K562 (cell line): ENCODE results near the gene LRRC3B.

ENCODE experiments used
- EZH2 ChIP-seq: IDR thresholded peaks from 2 replicates; pipeline ENCODE4 v1.6.1; 2012; ENCODE audit warnings: low read depth, mild to moderate bottlenecking, inconsistent platforms, low read length, borderline replicate concordance
- MYC ChIP-seq, 2 experiments: fragments of 250-450 bp in 1 of 2; sonication (Bioruptor Pico) in 1 of 2; IDR thresholded peaks; 2 replicates each; pipeline versions ENCODE4 v1.5.1 to v1.6.1; 2012 to 2021; ENCODE audit warnings: low read depth in 2 of 2, borderline replicate concordance in 1 of 2, improper control_type of control experiment in 1 of 2, low read length in 1 of 2, mild to moderate bottlenecking in 1 of 2, moderate library complexity in 1 of 2
- NFE2L1 ChIP-seq: fragments of 450-650 bp; IDR thresholded peaks from 2 replicates; pipeline ENCODE4 v1.6.1; 2016; ENCODE audit warnings: missing genetic modification characterization, low read depth, mild to moderate bottlenecking, missing compliant biosample characterization, moderate library complexity, borderline replicate concordance
- SMC3 ChIP-seq: conservative IDR thresholded peaks from 2 replicates; pipeline ENCODE4 v1.6.1; 2011; ENCODE audit warnings: low read depth, low read length, improper control_type of control experiment; ENCODE audit not compliant: insufficient read depth
- TEAD4 ChIP-seq, 2 experiments: sonication (generic) in 1 of 2; formaldehyde crosslinking in 1 of 2; IDR thresholded peaks; 2 replicates each; pipeline versions ENCODE4 v1.6.1 to v1.8.0; 2012 to 2022; ENCODE audit warnings: borderline replicate concordance in 1 of 2, inconsistent platforms in 1 of 2, low read length in 1 of 2, mild to moderate bottlenecking in 1 of 2, missing genetic modification reagents in 1 of 2
- TF ChIP-seq, protein P1 (sequence below), 3 experiments: IDR thresholded peaks in 2 of 3; conservative IDR thresholded peaks in 1 of 3; 2 replicates each; pipeline ENCODE4 v1.5.1; 2011 to 2012; ENCODE audit warnings: low read length in 3 of 3, mild to moderate bottlenecking in 3 of 3, control low read depth in 2 of 3, improper control_type of control experiment in 1 of 3, inconsistent platforms in 1 of 3, low read depth in 1 of 3, mixed read lengths in 1 of 3, moderate library complexity in 1 of 3; ENCODE audit not compliant: insufficient read depth in 2 of 3

- TF ChIP-seq TEAD4 (IDR thresholded peaks at IDR 0.05; ENCODE audit: low read length) (no peak), TEAD4 (CRISPR knock-in tag; IDR thresholded peaks at IDR 0.05; ENCODE audit: borderline replicate concordance) (no peak), EZH2 (no peak), NFE2L1 (tag) (no peak), MYC (IDR thresholded peaks at IDR 0.05; ENCODE audit: low read depth, low read length) (no peak), MYC (CRISPR knock-in tag; IDR thresholded peaks at IDR 0.05; ENCODE audit: borderline replicate concordance, low read depth) (no peak), SMC3 (no peak)
- TF ChIP-seq, protein P1, sequence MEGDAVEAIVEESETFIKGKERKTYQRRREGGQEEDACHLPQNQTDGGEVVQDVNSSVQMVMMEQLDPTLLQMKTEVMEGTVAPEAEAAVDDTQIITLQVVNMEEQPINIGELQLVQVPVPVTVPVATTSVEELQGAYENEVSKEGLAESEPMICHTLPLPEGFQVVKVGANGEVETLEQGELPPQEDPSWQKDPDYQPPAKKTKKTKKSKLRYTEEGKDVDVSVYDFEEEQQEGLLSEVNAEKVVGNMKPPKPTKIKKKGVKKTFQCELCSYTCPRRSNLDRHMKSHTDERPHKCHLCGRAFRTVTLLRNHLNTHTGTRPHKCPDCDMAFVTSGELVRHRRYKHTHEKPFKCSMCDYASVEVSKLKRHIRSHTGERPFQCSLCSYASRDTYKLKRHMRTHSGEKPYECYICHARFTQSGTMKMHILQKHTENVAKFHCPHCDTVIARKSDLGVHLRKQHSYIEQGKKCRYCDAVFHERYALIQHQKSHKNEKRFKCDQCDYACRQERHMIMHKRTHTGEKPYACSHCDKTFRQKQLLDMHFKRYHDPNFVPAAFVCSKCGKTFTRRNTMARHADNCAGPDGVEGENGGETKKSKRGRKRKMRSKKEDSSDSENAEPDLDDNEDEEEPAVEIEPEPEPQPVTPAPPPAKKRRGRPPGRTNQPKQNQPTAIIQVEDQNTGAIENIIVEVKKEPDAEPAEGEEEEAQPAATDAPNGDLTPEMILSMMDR (IDR thresholded peaks at IDR 0.05 in 2 of 3, conservative IDR thresholded peaks at IDR 0.05 in 1 of 3; ENCODE audit: insufficient read depth in 2 of 3, low read depth in 1 of 3, low read length in 3 of 3), result no peak
Observed at GRCh38 chr3:26637698-26638097, 15.1 kb downstream of the LRRC3B start.
